H9 (cell line): Measurements from ENCODE around the gene LPCAT3. TPM values are rescaled to one million over a fixed set of nuclear protein-coding genes. Genes with fewer than 3 reads are reported as not detected.

ENCODE experiments used
- DNase-seq: peaks from one replicate; pipeline ENCODE4 v3.0.0-alpha.2; 2017
- H2AFZ ChIP-seq: one replicate; pipeline ENCODE4 v1.6.1; 2013; ENCODE audit warnings: mild to moderate bottlenecking, low read length, control low read depth, moderate library complexity
- H2AK5ac ChIP-seq: 2 replicates; pipeline ENCODE4 v1.6.1; 2013; ENCODE audit warnings: low read length, control low read depth, mixed read lengths; ENCODE audit not compliant: insufficient read length
- H2BK120ac ChIP-seq: one replicate; pipeline ENCODE4 v1.6.1; 2013; ENCODE audit warnings: low read depth, mild to moderate bottlenecking, low read length, control low read depth, inconsistent platforms; ENCODE audit not compliant: poor library complexity, severe bottlenecking
- H2BK12ac ChIP-seq: 2 replicates; pipeline ENCODE4 v1.6.1; 2013; ENCODE audit warnings: low read length, control low read depth, mixed read lengths, low read depth; ENCODE audit not compliant: insufficient read length
- H2BK15ac ChIP-seq: 2 replicates; pipeline ENCODE4 v1.6.1; 2013; ENCODE audit warnings: low read depth, low read length, control low read depth
- H2BK20ac ChIP-seq: one replicate; pipeline ENCODE4 v1.6.1; 2013; ENCODE audit warnings: low read depth, mild to moderate bottlenecking, low read length, control low read depth, inconsistent platforms; ENCODE audit not compliant: poor library complexity, severe bottlenecking
- H2BK5ac ChIP-seq: 2 replicates; pipeline ENCODE4 v1.6.1; 2013; ENCODE audit warnings: low read length, control low read depth, mixed read lengths; ENCODE audit not compliant: insufficient read length
- H3K14ac ChIP-seq: 2 replicates; pipeline ENCODE4 v1.6.1; 2013; ENCODE audit warnings: low read length, control low read depth; ENCODE audit not compliant: insufficient read depth
- H3K18ac ChIP-seq: 2 replicates; pipeline ENCODE4 v1.6.1; 2013; ENCODE audit warnings: low read depth, mild to moderate bottlenecking, mixed read lengths, low read length, control low read depth; ENCODE audit not compliant: insufficient read length
- H3K23ac ChIP-seq: 2 replicates; pipeline ENCODE4 v1.6.1; 2013; ENCODE audit warnings: low read length, control low read depth, mixed read lengths, low read depth; ENCODE audit not compliant: insufficient read length
- H3K23me2 ChIP-seq: 2 replicates; pipeline ENCODE4 v1.6.1; 2013; ENCODE audit warnings: low read depth, mild to moderate bottlenecking, mixed read lengths, low read length, control low read depth; ENCODE audit not compliant: insufficient read length, poor library complexity, severe bottlenecking
- H3K27ac ChIP-seq: 2 replicates; pipeline ENCODE4 v1.5.1; 2013; ENCODE audit warnings: low read length, control low read depth, mixed read lengths, low read depth; ENCODE audit not compliant: insufficient read length
- H3K27me3 ChIP-seq: 2 replicates; pipeline ENCODE4 v1.6.1; 2013; ENCODE audit warnings: low read length, control low read depth, inconsistent platforms; ENCODE audit not compliant: insufficient read depth
- H3K4ac ChIP-seq: 2 replicates; pipeline ENCODE4 v1.6.1; 2013; ENCODE audit warnings: low read depth, mild to moderate bottlenecking, control low read depth, inconsistent platforms, low read length, moderate library complexity
- H3K4me1 ChIP-seq: 2 replicates; pipeline ENCODE4 v1.6.1; 2013; ENCODE audit warnings: low read length, control low read depth, inconsistent platforms; ENCODE audit not compliant: insufficient read depth
- H3K4me2 ChIP-seq: 2 replicates; pipeline ENCODE4 v1.6.1; 2013; ENCODE audit warnings: low read length, control low read depth, mixed read lengths; ENCODE audit not compliant: insufficient read length, insufficient read depth
- H3K56ac ChIP-seq: 2 replicates; pipeline ENCODE4 v1.6.1; 2013; ENCODE audit warnings: low read depth, mild to moderate bottlenecking, mixed read lengths, low read length, control low read depth; ENCODE audit not compliant: insufficient read length
- H3K79me1 ChIP-seq: 2 replicates; pipeline ENCODE4 v1.6.1; 2013; ENCODE audit warnings: low read depth, mild to moderate bottlenecking, moderate library complexity, low read length, control low read depth, inconsistent platforms; ENCODE audit not compliant: insufficient read depth, poor library complexity, severe bottlenecking
- H3K79me2 ChIP-seq: 2 replicates; pipeline ENCODE4 v1.6.1; 2013; ENCODE audit warnings: low read length, control low read depth, inconsistent platforms; ENCODE audit not compliant: insufficient read depth
- H3K9ac ChIP-seq: 2 replicates; pipeline ENCODE4 v1.6.1; 2013; ENCODE audit warnings: low read length, control low read depth, mixed read lengths; ENCODE audit not compliant: insufficient read length; ENCODE audit errors: extremely low read depth
- H3K9me3 ChIP-seq: one replicate; pipeline ENCODE4 v1.6.1; 2013; ENCODE audit warnings: low read depth, low read length, inconsistent platforms; ENCODE audit not compliant: control insufficient read depth
- H3T11ph ChIP-seq: one replicate; pipeline ENCODE4 v1.6.1; 2013; ENCODE audit warnings: mild to moderate bottlenecking, low read length, control low read depth, inconsistent platforms
- H4K20me1 ChIP-seq: one replicate; pipeline ENCODE4 v1.6.1; 2013; ENCODE audit not compliant: control insufficient read depth, insufficient read length, insufficient read depth
- H4K5ac ChIP-seq: 2 replicates; pipeline ENCODE4 v1.6.1; 2013; ENCODE audit warnings: low read depth, mild to moderate bottlenecking, mixed read lengths, low read length, control low read depth; ENCODE audit not compliant: insufficient read length
- H4K8ac ChIP-seq: replicated peaks from 2 replicates; pipeline ENCODE4 v1.6.1; 2013; ENCODE audit warnings: low read length, control low read depth, mixed read lengths, low read depth; ENCODE audit not compliant: insufficient read length
- H4K91ac ChIP-seq: 2 replicates; pipeline ENCODE4 v1.6.1; 2013; ENCODE audit warnings: low read depth, mild to moderate bottlenecking, moderate library complexity, mixed read lengths, low read length, control low read depth; ENCODE audit not compliant: insufficient read length
- H3K27ac Mint-ChIP-seq, 3 experiments: 2 replicates in 2 of 3; 3 replicates in 1 of 3; pipeline ENCODE4 v1.8.0; 2020 to 2021; ENCODE audit warnings: mixed read lengths in 3 of 3, mild to moderate bottlenecking in 1 of 3, moderate library complexity in 1 of 3
- H3K27me3 Mint-ChIP-seq: 2 replicates; pipeline ENCODE4 v1.8.0; 2021; ENCODE audit warnings: low read depth, mild to moderate bottlenecking, moderate library complexity, mixed read lengths
- H3K36me3 Mint-ChIP-seq, 3 experiments: 2 replicates in 2 of 3; 3 replicates in 1 of 3; pipeline ENCODE4 v1.8.0; 2020 to 2021; ENCODE audit warnings: low read depth in 3 of 3, mixed read lengths in 3 of 3; ENCODE audit not compliant: insufficient read depth in 1 of 3
- H3K4me1 Mint-ChIP-seq, 2 experiments: 2 replicates each; pipeline ENCODE4 v1.8.0; 2020; ENCODE audit warnings: mixed read lengths in 2 of 2
- H3K4me3 Mint-ChIP-seq, 2 experiments: 2 replicates in 1 of 2; 3 replicates in 1 of 2; pipeline ENCODE4 v1.8.0; 2020 to 2021; ENCODE audit warnings: mild to moderate bottlenecking in 2 of 2, mixed read lengths in 2 of 2, moderate library complexity in 1 of 2
- H3K9me3 Mint-ChIP-seq, 2 experiments: 2 replicates in 1 of 2; 3 replicates in 1 of 2; pipeline ENCODE4 v1.8.0; 2020; ENCODE audit warnings: mild to moderate bottlenecking in 2 of 2, mixed read lengths in 2 of 2, moderate library complexity in 1 of 2
- CTCF ChIP-seq: fragments of 200-600 bp; sonication (generic); conservative IDR thresholded peaks from 3 replicates; pipeline ENCODE4 v1.8.0; 2021; ENCODE audit warnings: antibody characterized with exemption, mild to moderate bottlenecking
- WGBS: extraction: QIAGEN DNeasy Blood & Tissue Kit; methylation state at CpG from one replicate; pipeline ENCODE4 v1.1.7; 2013; ENCODE audit warnings: missing lambda C conversion rate, low lambda C conversion rate, mixed read lengths; ENCODE audit not compliant: insufficient read length; ENCODE audit errors: extremely low coverage; 5-methylcytosine and 5-hydroxymethylcytosine counted together
- total RNA-seq: library from RNA; stranded (reverse); gene quantifications from 2 replicates; pipeline ENCODE4 v1.2.1, GENCODE V29; 2021

Gene LPCAT3
- total RNA-seq, 1 experiment from 2014 or later: 47.7 TPM

GRCh38 chr12:7017870-7018349 lies 366 bp downstream of the LPCAT3 start:
- Histone ChIP-seq H2BK120ac (no peak overlapping the region), H4K5ac (no peak overlapping the region), H2BK5ac (no peak overlapping the region), H3K4me2 (peak overlapping the region; percentile 71), H3K79me1 (no peaks in the 10 kb centered on the region), H3K27me3 (no peaks in the 10 kb centered on the region), H3K14ac (no peak overlapping the region), H3K4me1 (no peaks in the 10 kb centered on the region), H3K56ac (no peak overlapping the region), H3K23me2 (peaks cover 3% of the 10 kb centered on the region), H2AK5ac (no peak overlapping the region), H3K9ac (peak overlapping the region; percentile 2), H4K8ac (no peak overlapping the region), H2BK20ac (no peak overlapping the region), H2BK12ac (no peak overlapping the region), H2AFZ (no peak overlapping the region), H3K9me3 (no peaks in the 10 kb centered on the region), H3K4ac (no peak overlapping the region), H3K18ac (no peak overlapping the region), H4K20me1 (no peaks in the 10 kb centered on the region), H3K23ac (no peak overlapping the region), H3K27ac (no peak overlapping the region), H3K79me2 (no peaks in the 10 kb centered on the region; the same call in 1 of the 2 replicates), H3T11ph (no peak overlapping the region), H4K91ac (no peak overlapping the region), H2BK15ac (no peak overlapping the region)
- no peak for TF ChIP-seq CTCF
- H3K4me1 Mint-ChIP-seq: peaks cover 25 to 27% of the 10 kb centered on the region in 2 experiments
- H3K36me3 Mint-ChIP-seq: peaks cover 0 to 11% (median 0%) of the 10 kb centered on the region in 3 experiments; a peak in 4 of 7 replicates
- H3K9me3 Mint-ChIP-seq: peaks cover 0 to 3% of the 10 kb centered on the region in 2 experiments; a peak in 1 of 5 replicates
- no peak for DNase-seq
- WGBS: no CpG with 5 or more reads among the region's 25 CpGs
- H3K4me3 Mint-ChIP-seq: peak overlapping the region; percentile 91 to 95
- no peaks in the 10 kb centered on the region for H3K27me3 Mint-ChIP-seq
- H3K27ac Mint-ChIP-seq: peak overlapping the region in 2 of 3 experiments; percentile 95 to 99; a peak in 4 of 7 replicates
